ENCODE measurements around the gene TIA1. TPM values are rescaled to one million over a fixed set of nuclear protein-coding genes. Genes with fewer than 3 reads are reported as not detected.

TIA1 gene
- total RNA-seq, 1 experiment from 2014 or later = 149 TPM

DNA sequence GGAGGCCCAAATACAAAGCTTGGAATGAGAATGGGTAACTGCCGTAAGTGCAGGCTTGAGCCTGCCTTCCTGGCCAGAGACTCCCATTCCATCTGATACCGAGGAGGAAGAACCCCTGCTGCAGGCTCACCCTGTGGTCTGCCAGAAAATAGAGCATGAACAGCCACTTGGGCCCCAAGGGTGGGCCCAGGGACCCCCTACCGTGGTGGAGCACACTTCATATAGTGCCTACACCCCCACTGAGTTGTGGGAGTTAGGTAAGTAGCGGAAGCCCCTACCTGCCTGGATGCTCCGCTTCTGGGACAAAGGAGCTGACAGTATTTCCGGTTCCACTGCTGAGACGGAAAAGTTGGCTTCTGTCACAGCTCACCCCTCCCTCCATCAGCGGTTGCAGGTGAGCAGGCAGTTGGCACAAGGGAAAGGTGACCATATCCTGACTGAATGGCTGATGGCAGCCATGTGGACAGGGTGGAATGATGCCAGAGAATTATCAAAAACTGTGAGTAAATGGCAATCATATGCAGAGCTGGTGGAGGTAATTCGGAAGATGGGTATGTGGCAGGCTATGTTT, 46.1 kb downstream of the TIA1 start:
- H3K9me3 ChIP-seq = no peaks in the 10 kb centered on the region
- TF ChIP-seq, protein P1, sequence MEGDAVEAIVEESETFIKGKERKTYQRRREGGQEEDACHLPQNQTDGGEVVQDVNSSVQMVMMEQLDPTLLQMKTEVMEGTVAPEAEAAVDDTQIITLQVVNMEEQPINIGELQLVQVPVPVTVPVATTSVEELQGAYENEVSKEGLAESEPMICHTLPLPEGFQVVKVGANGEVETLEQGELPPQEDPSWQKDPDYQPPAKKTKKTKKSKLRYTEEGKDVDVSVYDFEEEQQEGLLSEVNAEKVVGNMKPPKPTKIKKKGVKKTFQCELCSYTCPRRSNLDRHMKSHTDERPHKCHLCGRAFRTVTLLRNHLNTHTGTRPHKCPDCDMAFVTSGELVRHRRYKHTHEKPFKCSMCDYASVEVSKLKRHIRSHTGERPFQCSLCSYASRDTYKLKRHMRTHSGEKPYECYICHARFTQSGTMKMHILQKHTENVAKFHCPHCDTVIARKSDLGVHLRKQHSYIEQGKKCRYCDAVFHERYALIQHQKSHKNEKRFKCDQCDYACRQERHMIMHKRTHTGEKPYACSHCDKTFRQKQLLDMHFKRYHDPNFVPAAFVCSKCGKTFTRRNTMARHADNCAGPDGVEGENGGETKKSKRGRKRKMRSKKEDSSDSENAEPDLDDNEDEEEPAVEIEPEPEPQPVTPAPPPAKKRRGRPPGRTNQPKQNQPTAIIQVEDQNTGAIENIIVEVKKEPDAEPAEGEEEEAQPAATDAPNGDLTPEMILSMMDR (IDR thresholded peaks at IDR 0.05; ENCODE audit: insufficient read depth in 1 of 2, low read depth in 1 of 2, low read length in 1 of 2, severe bottlenecking in 1 of 2, unreplicated experiment in 1 of 2) = no peak
- ChIA-PET POLR2A (interaction anchor here (1.0 kb wide), 1 partner anchor 10 kb away, joined by 3 read pairs; no protein-coding TSS in a partner anchor), CTCF (interaction anchor here (0.6 kb wide), 1 partner anchor 117 kb away, joined by 3 read pairs; no protein-coding TSS in a partner anchor)
- BruUV-seq (replicated peaks) = no TSS peak
- H3K4me3 ChIP-seq (ENCODE audit: low read depth, low read length) = no peak overlapping the region
- no peaks in the 10 kb centered on the region for H3K36me3 Mint-ChIP-seq (ENCODE audit: insufficient read depth, unreplicated experiment)
- no peaks in the 10 kb centered on the region for H3K36me3 ChIP-seq (ENCODE audit: control insufficient read depth, insufficient read depth, low read length)
- no peaks in the 10 kb centered on the region for H3K27me3 ChIP-seq (replicated peaks; ENCODE audit: control insufficient read depth, insufficient read depth, low read length)
- no peaks in the 10 kb centered on the region for H3K27me3 Mint-ChIP-seq (ENCODE audit: insufficient read depth, unreplicated experiment)
- no peak overlapping the region for H3K4me3 Mint-ChIP-seq (ENCODE audit: unreplicated experiment)
- H3K4me1 Mint-ChIP-seq (ENCODE audit: low read depth, unreplicated experiment) = no peaks in the 10 kb centered on the region
- no peaks in the 10 kb centered on the region for H3K9me3 Mint-ChIP-seq (ENCODE audit: unreplicated experiment)
- intact Hi-C loops (cut with micrococcal nuclease; ENCODE audit: unreplicated experiment) = no loop called here
- H3K4me1 ChIP-seq = no peaks in the 10 kb centered on the region
- no peak for DNase-seq
- H3K27ac Mint-ChIP-seq (ENCODE audit: unreplicated experiment) = no peak overlapping the region

DNA sequence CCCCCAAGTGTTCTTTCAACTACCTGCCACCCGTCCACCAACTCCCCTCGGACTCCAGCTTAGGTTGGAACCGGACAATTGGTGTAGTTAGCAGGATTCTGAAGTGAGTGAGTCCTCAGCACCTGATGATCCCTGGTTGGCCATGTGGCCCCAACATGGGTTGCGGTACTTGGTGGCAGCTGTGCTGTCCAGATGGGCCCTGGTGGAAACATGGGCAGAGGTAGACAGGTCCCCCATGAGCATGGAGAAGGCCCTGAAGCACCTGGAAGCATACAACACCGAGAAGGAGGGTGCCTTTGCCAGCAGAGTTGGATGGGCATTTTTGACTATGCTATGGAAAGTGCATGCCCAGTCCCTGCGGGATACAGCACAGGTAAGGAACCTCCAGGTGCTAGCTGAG, 46.6 kb downstream of the TIA1 start:
- no TSS peak for BruUV-seq (replicated peaks)
- no peaks in the 10 kb centered on the region for H3K9me3 ChIP-seq
- CTCF ChIA-PET = no interaction called here

DNA sequence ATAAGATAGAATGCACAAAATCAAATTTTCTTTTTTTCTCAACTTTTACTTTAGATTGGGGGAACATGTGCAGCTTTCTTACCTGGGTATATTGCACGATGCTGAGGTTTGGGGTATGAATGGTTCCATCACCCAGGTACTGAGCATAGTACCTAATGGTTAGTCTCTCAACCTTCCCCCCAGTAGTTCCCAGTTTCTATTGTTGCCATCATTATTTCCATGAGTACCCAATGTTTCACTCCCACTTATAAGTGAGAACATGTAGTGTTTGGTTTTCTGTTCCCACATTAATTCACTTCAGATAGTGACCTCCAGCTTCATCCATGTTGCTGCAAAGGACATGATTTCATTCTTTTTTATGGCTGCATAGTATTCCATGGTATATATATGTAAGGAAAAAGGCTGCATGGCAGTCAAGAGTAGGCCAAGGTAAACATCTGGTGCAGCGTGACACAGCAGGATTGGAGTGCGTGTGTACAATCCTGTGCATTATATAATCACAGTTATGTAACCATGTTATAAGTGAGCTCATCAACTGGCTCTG, 47.1 kb downstream of the TIA1 start:
- no peak overlapping the region for H3K4me3 ChIP-seq (ENCODE audit: low read depth, low read length)
- Mint-ChIP-seq H3K27ac (ENCODE audit: unreplicated experiment) (no peak overlapping the region), H3K9me3 (ENCODE audit: unreplicated experiment) (no peaks in the 10 kb centered on the region), H3K27me3 (ENCODE audit: insufficient read depth, unreplicated experiment) (no peaks in the 10 kb centered on the region), H3K4me1 (ENCODE audit: low read depth, unreplicated experiment) (no peaks in the 10 kb centered on the region), H3K4me3 (ENCODE audit: unreplicated experiment) (no peak overlapping the region), H3K36me3 (ENCODE audit: insufficient read depth, unreplicated experiment) (no peaks in the 10 kb centered on the region)
- H3K36me3 ChIP-seq (ENCODE audit: control insufficient read depth, insufficient read depth, low read length) = no peaks in the 10 kb centered on the region
- no peaks in the 10 kb centered on the region for H3K9me3 ChIP-seq
- no peaks in the 10 kb centered on the region for H3K4me1 ChIP-seq
- TF ChIP-seq, protein P1 (IDR thresholded peaks at IDR 0.05; ENCODE audit: insufficient read depth in 1 of 2, low read depth in 1 of 2, low read length in 1 of 2, severe bottlenecking in 1 of 2, unreplicated experiment in 1 of 2) = no peak
- CTCF ChIA-PET = interaction anchor here (0.7 kb wide), 1 partner anchor 1075 kb away, joined by 5 read pairs; no protein-coding TSS in a partner anchor
- BruUV-seq (replicated peaks) = no TSS peak
- intact Hi-C loops (cut with micrococcal nuclease; ENCODE audit: unreplicated experiment) = no loop called here
- POLR2A ChIA-PET = no interaction called here
- DNase-seq = no peak
- H3K27me3 ChIP-seq (replicated peaks; ENCODE audit: control insufficient read depth, insufficient read depth, low read length) = no peaks in the 10 kb centered on the region

More for the DNA sequence above, 46.6 kb downstream of the TIA1 start:
- H3K36me3 ChIP-seq (ENCODE audit: control insufficient read depth, insufficient read depth, low read length) = no peaks in the 10 kb centered on the region
- Mint-ChIP-seq H3K4me3 (ENCODE audit: unreplicated experiment) (no peak overlapping the region), H3K9me3 (ENCODE audit: unreplicated experiment) (no peaks in the 10 kb centered on the region), H3K4me1 (ENCODE audit: low read depth, unreplicated experiment) (no peaks in the 10 kb centered on the region), H3K36me3 (ENCODE audit: insufficient read depth, unreplicated experiment) (no peaks in the 10 kb centered on the region), H3K27ac (ENCODE audit: unreplicated experiment) (no peak overlapping the region), H3K27me3 (ENCODE audit: insufficient read depth, unreplicated experiment) (no peaks in the 10 kb centered on the region)
- no peaks in the 10 kb centered on the region for H3K4me1 ChIP-seq
- H3K27me3 ChIP-seq (replicated peaks; ENCODE audit: control insufficient read depth, insufficient read depth, low read length) = no peaks in the 10 kb centered on the region
- DNase-seq = no peak
- intact Hi-C loops (cut with micrococcal nuclease; ENCODE audit: unreplicated experiment) = no loop called here
- POLR2A ChIA-PET = interaction anchor here (1.0 kb wide), 1 partner anchor 10 kb away, joined by 3 read pairs; no protein-coding TSS in a partner anchor
- H3K4me3 ChIP-seq (ENCODE audit: low read depth, low read length) = no peak overlapping the region
- TF ChIP-seq, protein P1 (IDR thresholded peaks at IDR 0.05; ENCODE audit: insufficient read depth in 1 of 2, low read depth in 1 of 2, low read length in 1 of 2, severe bottlenecking in 1 of 2, unreplicated experiment in 1 of 2) = no peak

Measured in Caco-2 (cell line).